ENCODE results near the gene ARHGEF19.

GRCh38 chr1:16199157-16199501 lies 13.3 kb downstream of the ARHGEF19 start:
- TF ChIP-seq POLR2A (IDR thresholded peaks at IDR 0.05; ENCODE audit: insufficient read depth in 1 of 2, low read depth in 2 of 2, low read length in 2 of 2), result no peak
- TF ChIP-seq ZFP36 (IDR thresholded peaks at IDR 0.05; ENCODE audit: borderline replicate concordance, low read depth, low read length, partially characterized antibody), result no peak
- no peak for TF ChIP-seq SSRP1 (CRISPR knock-in tag; IDR thresholded peaks at IDR 0.05)
- TF ChIP-seq, protein P1, sequence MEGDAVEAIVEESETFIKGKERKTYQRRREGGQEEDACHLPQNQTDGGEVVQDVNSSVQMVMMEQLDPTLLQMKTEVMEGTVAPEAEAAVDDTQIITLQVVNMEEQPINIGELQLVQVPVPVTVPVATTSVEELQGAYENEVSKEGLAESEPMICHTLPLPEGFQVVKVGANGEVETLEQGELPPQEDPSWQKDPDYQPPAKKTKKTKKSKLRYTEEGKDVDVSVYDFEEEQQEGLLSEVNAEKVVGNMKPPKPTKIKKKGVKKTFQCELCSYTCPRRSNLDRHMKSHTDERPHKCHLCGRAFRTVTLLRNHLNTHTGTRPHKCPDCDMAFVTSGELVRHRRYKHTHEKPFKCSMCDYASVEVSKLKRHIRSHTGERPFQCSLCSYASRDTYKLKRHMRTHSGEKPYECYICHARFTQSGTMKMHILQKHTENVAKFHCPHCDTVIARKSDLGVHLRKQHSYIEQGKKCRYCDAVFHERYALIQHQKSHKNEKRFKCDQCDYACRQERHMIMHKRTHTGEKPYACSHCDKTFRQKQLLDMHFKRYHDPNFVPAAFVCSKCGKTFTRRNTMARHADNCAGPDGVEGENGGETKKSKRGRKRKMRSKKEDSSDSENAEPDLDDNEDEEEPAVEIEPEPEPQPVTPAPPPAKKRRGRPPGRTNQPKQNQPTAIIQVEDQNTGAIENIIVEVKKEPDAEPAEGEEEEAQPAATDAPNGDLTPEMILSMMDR (CRISPR knock-in tag; IDR thresholded peaks at IDR 0.05), result no peak
- no peak for TF ChIP-seq MAFK (conservative IDR thresholded peaks at IDR 0.05 in 1 of 2, IDR thresholded peaks at IDR 0.05 in 1 of 2; ENCODE audit: low read length in 2 of 2)
- no peak for TF ChIP-seq FOXK2 (IDR thresholded peaks at IDR 0.05)

Data from HepG2 (cell line).